HEK293 (cell line): Measurements from ENCODE around the gene OR4D1.

Experiments used
- CTCF ChIA-PET: fragments of 350-600 bp; formaldehyde crosslinking; extraction: SDS; loops from one replicate; lab custom pipeline; 2021; ENCODE audit warnings: antibody characterized with exemption; lab: Yijun Ruan, JAX
- POLR2A ChIA-PET: fragments of 300-600 bp; formaldehyde crosslinking; extraction: SDS; loops from one replicate; lab custom pipeline; 2020; ENCODE audit warnings: antibody characterized with exemption, inconsistent platforms; lab: Yijun Ruan, JAX
- H3K27ac ChIP-seq: fragments of 200-500 bp; sonication (Bioruptor generic); 2 replicates; pipeline ENCODE4 v1.5.1; 2014; ENCODE audit warnings: low read depth, low read length, control low read depth, inconsistent platforms; ENCODE audit errors: extremely low read depth
- H3K36me3 ChIP-seq, 2 experiments: fragments of 200-500 bp in 1 of 2; sonication (Bioruptor generic) in 1 of 2; 1 replicate in 1 of 2; 2 replicates in 1 of 2; pipeline ENCODE4 v1.5.1; 2014 to 2017; ENCODE audit warnings: inconsistent platforms in 2 of 2, low read length in 2 of 2; ENCODE audit not compliant: control insufficient read depth in 2 of 2, insufficient read depth in 1 of 2
- H3K4me1 ChIP-seq: fragments of 200-500 bp; sonication (Bioruptor generic); 2 replicates; pipeline ENCODE4 v1.5.1; 2014; ENCODE audit warnings: mild to moderate bottlenecking, low read length, inconsistent platforms; ENCODE audit not compliant: control insufficient read depth, insufficient read depth
- H3K4me3 ChIP-seq: 2 replicates; pipeline ENCODE4 v1.5.1; 2011; ENCODE audit warnings: low read depth, mild to moderate bottlenecking, control low read depth, low read length, moderate library complexity
- H3K9me3 ChIP-seq: fragments of 200-500 bp; sonication (Bioruptor generic); 2 replicates; pipeline ENCODE4 v1.5.1; 2014; ENCODE audit warnings: low read depth, low read length, inconsistent platforms; ENCODE audit not compliant: control insufficient read depth, insufficient read depth
- ELK4 ChIP-seq: IDR thresholded peaks from 2 replicates; pipeline ENCODE4 v1.6.1; 2011; ENCODE audit warnings: mild to moderate bottlenecking, low read depth, low read length, borderline replicate concordance
- KLF17 ChIP-seq: fragments of 450-650 bp; formaldehyde crosslinking; IDR thresholded peaks from 2 replicates; pipeline ENCODE4 v1.5.1; 2016; ENCODE audit warnings: missing biosample characterization, missing genetic modification characterization
- PRDM10 ChIP-seq: fragments of 450-650 bp; formaldehyde crosslinking; IDR thresholded peaks from 2 replicates; pipeline ENCODE4 v1.5.1; 2016; ENCODE audit warnings: missing biosample characterization, missing genetic modification characterization
- REST ChIP-seq: fragments of 450-650 bp; formaldehyde crosslinking; IDR thresholded peaks from 2 replicates; pipeline ENCODE4 v1.5.1; 2016; ENCODE audit warnings: missing biosample characterization, missing genetic modification characterization
- ZNF169 ChIP-seq: fragments of 450-650 bp; formaldehyde crosslinking; IDR thresholded peaks from 2 replicates; pipeline ENCODE4 v1.5.1; 2016; ENCODE audit warnings: missing biosample characterization, missing genetic modification characterization
- ZNF174 ChIP-seq: fragments of 450-650 bp; formaldehyde crosslinking; IDR thresholded peaks from 2 replicates; pipeline ENCODE4 v1.5.0; 2017; ENCODE audit warnings: missing biosample characterization, mild to moderate bottlenecking, missing genetic modification characterization
- ZNF19 ChIP-seq: fragments of 450-650 bp; formaldehyde crosslinking; IDR thresholded peaks from 2 replicates; pipeline ENCODE4; 2016; ENCODE audit warnings: missing biosample characterization, missing genetic modification characterization, low read depth
- ZNF335 ChIP-seq: fragments of 450-650 bp; formaldehyde crosslinking; conservative IDR thresholded peaks from 2 replicates; pipeline ENCODE4 v1.5.1; 2016; ENCODE audit warnings: missing biosample characterization, missing genetic modification characterization
- ZNF488 ChIP-seq: fragments of 450-650 bp; formaldehyde crosslinking; IDR thresholded peaks from 2 replicates; pipeline ENCODE4 v1.5.1; 2016; ENCODE audit warnings: missing biosample characterization, missing genetic modification characterization
- ZNF555 ChIP-seq: fragments of 450-650 bp; formaldehyde crosslinking; conservative IDR thresholded peaks from 2 replicates; pipeline ENCODE4 v1.5.1; 2017; ENCODE audit warnings: missing biosample characterization, mild to moderate bottlenecking, missing genetic modification characterization, inconsistent platforms
- ZNF654 ChIP-seq: fragments of 450-650 bp; formaldehyde crosslinking; IDR thresholded peaks from 2 replicates; pipeline ENCODE4 v1.5.1; 2016; ENCODE audit warnings: low read depth, missing biosample characterization, missing genetic modification characterization
- ZNF830 ChIP-seq: fragments of 450-650 bp; IDR thresholded peaks from 2 replicates; pipeline ENCODE4 v1.5.0; 2018; ENCODE audit warnings: missing biosample characterization, missing genetic modification characterization, low read depth, mild to moderate bottlenecking, moderate library complexity

Gene OR4D1

GRCh38 chr17:58187063-58187462 lies 38.9 kb downstream of the OR4D1 start (continued):
- TF ChIP-seq KLF17, result no peak
- no peak for TF ChIP-seq ZNF654 (tag by site-specific recombination)
- no peak for TF ChIP-seq ZNF830
- TF ChIP-seq ZNF169 (tag by site-specific recombination), result no peak
- no peak for TF ChIP-seq ELK4
- no peak for TF ChIP-seq ZNF555
- TF ChIP-seq ZNF488 (tag by site-specific recombination), result no peak
- no peak for TF ChIP-seq ZNF174 (tag by site-specific recombination)

- POLR2A ChIA-PET, result no interaction called here
- TF ChIP-seq ZNF19 (no peak), REST (peak; percentile 82)
- TF ChIP-seq, all 188 proteins: peak for 1
- Histone ChIP-seq H3K4me1 (no peaks in the 10 kb centered on the region), H3K36me3 (no peaks in the 10 kb centered on the region), H3K9me3 (no peaks in the 10 kb centered on the region), H3K4me3 (no peak overlapping the region), H3K27ac (no peak overlapping the region)
- CTCF ChIA-PET, result interaction anchor here (0.6 to 1.4 kb wide), 3 partner anchors 12 to 841 kb away, joined by 3 to 4 read pairs (median 4); no protein-coding TSS in a partner anchor
These were observed 39.5 kb downstream of the OR4D1 start for GRCh38 chr17:58187675-58188074.

GRCh38 chr17:58189436-58190146 lies 41.4 kb downstream of the OR4D1 start:
- Histone ChIP-seq H3K4me3 (no peak overlapping the region), H3K9me3 (no peaks in the 10 kb centered on the region), H3K4me1 (no peaks in the 10 kb centered on the region), H3K27ac (no peak overlapping the region), H3K36me3 (no peaks in the 10 kb centered on the region)
- POLR2A ChIA-PET, result no interaction called here
- TF ChIP-seq PRDM10 (tag by site-specific recombination), result peak; percentile 83
- TF ChIP-seq ZNF335 (tag by site-specific recombination), result no peak
- CTCF ChIA-PET, result interaction anchor here (0.6 to 3.2 kb wide), 2 partner anchors 11 to 117 kb away, joined by 3 to 24 read pairs; no protein-coding TSS in a partner anchor
